Heart left ventricle (tissue), 16 donors: Measurements from ENCODE around the gene ZFP92. TPM values are rescaled to one million over a fixed set of nuclear protein-coding genes. Genes with fewer than 3 reads are reported as not detected.

ENCODE experiments used
- ATAC-seq, 4 donors: fragments of 200-7000 bp; cut with Tn5 transposase; one replicate each; pipeline ENCODE4 v1.9.1; 2020 to 2022; ENCODE audit warnings: moderate library complexity in 4 of 4, mild to moderate bottlenecking in 3 of 4, moderate number of reproducible peaks in 1 of 4
- DNase-seq, 5 donors: peaks; one replicate each; pipeline ENCODE4 v3.0.0-alpha.2; 2020
- H3K27ac ChIP-seq, 12 donors: fragments of 200-600 bp; sonication (generic) in 4 of 12; one replicate each; pipeline versions ENCODE4 v1.5.0 to v1.8.0; 2016 to 2022; ENCODE audit warnings: mild to moderate bottlenecking in 2 of 12
- H3K27me3 ChIP-seq, 9 donors: fragments of 200-600 bp; sonication (generic) in 2 of 9; one replicate each; pipeline versions ENCODE4 v1.5.1 to v1.8.0; 2016 to 2022; ENCODE audit warnings: mild to moderate bottlenecking in 3 of 9
- H3K36me3 ChIP-seq, 9 donors: fragments of 200-600 bp; sonication (generic) in 2 of 9; one replicate each; pipeline versions ENCODE4 v1.5.0 to v1.8.0; 2018 to 2022; ENCODE audit warnings: mild to moderate bottlenecking in 2 of 9
- H3K4me1 ChIP-seq, 12 donors: fragments of 200-600 bp; sonication (generic) in 4 of 12; one replicate each; pipeline versions ENCODE4 v1.5.0 to v1.8.0; 2016 to 2022; ENCODE audit warnings: mild to moderate bottlenecking in 3 of 12
- H3K4me3 ChIP-seq, 12 donors: fragments of 200-600 bp; sonication (generic) in 4 of 12; one replicate each; pipeline versions ENCODE4 v1.5.0 to v1.8.0; 2017 to 2022; ENCODE audit warnings: mild to moderate bottlenecking in 9 of 12, moderate library complexity in 4 of 12
- H3K9me3 ChIP-seq, 12 donors: fragments of 200-600 bp; sonication (generic) in 4 of 12; one replicate each; pipeline versions ENCODE4 v1.5.0 to v1.8.0; 2016 to 2022; ENCODE audit warnings: mild to moderate bottlenecking in 1 of 12
- CTCF ChIP-seq, 12 donors: fragments of 200-600 bp; sonication (generic) in 4 of 12; IDR thresholded peaks; one replicate each; pipeline versions ENCODE4 v1.5.0 to v1.8.0; 2018 to 2022; ENCODE audit warnings: antibody characterized with exemption in 12 of 12, mild to moderate bottlenecking in 5 of 12
- POLR2A ChIP-seq, 2 donors: fragments of 450-650 bp; IDR thresholded peaks; one replicate each; pipeline ENCODE4 v1.6.1; 2017; ENCODE audit warnings: antibody characterized with exemption in 2 of 2, mild to moderate bottlenecking in 2 of 2, moderate library complexity in 2 of 2
- WGBS, 4 donors: extraction: QIAGEN DNeasy Blood & Tissue Kit in 2 of 4; methylation state at CpG; one replicate each; pipeline versions ENCODE4 v1.1.5 to v1.1.7; 2013 to 2018; 5-methylcytosine and 5-hydroxymethylcytosine counted together
- intact Hi-C, 10 donors: fragments of 100-400 bp; cut with DNase I; formaldehyde crosslinking; loops; one replicate each; pipeline versions ENCODE4 v1.11.1 to v1.14.2; 2022
- polyA plus RNA-seq, 2 donors: library from polyadenylated mRNA; stranded (reverse); fragments of 200-250 nt; gene quantifications; one replicate each; pipeline ENCODE4 v1.2.3, GENCODE V29; 2013
- total RNA-seq, 9 donors: library from RNA; depleted of rRNA in 2 of 9; stranded (reverse); fragments of >200 nt in 2 of 9; fragmentation: NEBNext Ultra II Directional in 3 of 9; extraction: Animal tissue kit (Norgen Biotek cat#: 25700) in 3 of 9; gene quantifications; one replicate each; pipeline versions ENCODE4 v1.1.0 to v1.2.4, GENCODE V29; 2016 to 2023
- donor health status: ischemic (EF 13 %, LVEDD 7.1; RV severe dilation, severe dysfunction).
- donor health status: healthy with polysubstance abuse.
- donor health status: DM: no; HTN: yes; CAD: no.
- donor health status: DM: no; HTN: no; CAD: no.
- donor health status: ischemic (EF 25% LVEDD 6.9; RV normal size, moderate dysfunction).
- donor health status: ischemic (EF 25% LVEDD 5.7; RV mildly dilated, moderate dysfunction).
- donor health status: healthy.
- donor health status: DM: yes; HTN: yes; CAD: no.
- donor health status: ischemic (EF 35%, LVEDD 5.7; RV mildly dilated, moderate dysfunction).
- donor health status: nonischemic (EF 11% LVEDD 7.7; RV severe dilation, severe dysfunction).
- donor health status: DM: yes; HTN: yes; CAD: no.
- donor health status: PGD.
- donor health status: ischemic (EF 29% LVEDD 5.4; RV normal size, mild dysfunction).
- donor health status: nonischemic (EF 23%, LVEDD 6.1; RV moderate dilation, normal function).

ZFP92 gene
- total and polyA plus RNA-seq, 11 donors: 0.22 to 1.5 (median 0.55) TPM

- Histone ChIP-seq H3K4me1 (no peaks in the 10 kb centered on the region), H3K27ac (no peak overlapping the region), H3K36me3 (peaks cover 0 to 3% (median 0%) of the 10 kb centered on the region in 9 donors), H3K27me3 (peaks cover 0 to 4% (median 0%) of the 10 kb centered on the region in 9 donors), H3K4me3 (no peak overlapping the region), H3K9me3 (no peaks in the 10 kb centered on the region)
- no peak for DNase-seq
- intact Hi-C loops: loop anchor here in 1 of 10 donors (10.0 kb wide), 1 partner anchor 410 kb away; no protein-coding TSS in a partner anchor
- no peak for ATAC-seq
- 91 to 92% (median 91%) methylated on average over 30 to 37 of the region's 37 CpGs for WGBS, 4 donors
- TF ChIP-seq POLR2A (IDR thresholded peaks at IDR 0.05) (no peak), CTCF (IDR thresholded peaks at IDR 0.05) (no peak)
Observed at GRCh38 chrX:153444333-153445011, 33.2 kb downstream of the ZFP92 start.

GRCh38 chrX:153445106-153445855 is 34.0 kb downstream of the ZFP92 start:
- H3K36me3 ChIP-seq: peaks cover 0 to 4% (median 0%) of the 10 kb centered on the region in 9 donors
- WGBS, 4 donors: 90 to 97% (median 94%) methylated on average over 15 to 35 of the region's 35 CpGs
- H3K27ac ChIP-seq: no peak overlapping the region
- intact Hi-C loops: loop anchor here in 1 of 10 donors (10.0 kb wide), 1 partner anchor 410 kb away; no protein-coding TSS in a partner anchor
- H3K9me3 ChIP-seq: no peaks in the 10 kb centered on the region
- no peak overlapping the region for H3K4me3 ChIP-seq
- DNase-seq: no peak
- no peaks in the 10 kb centered on the region for H3K4me1 ChIP-seq
- H3K27me3 ChIP-seq: peaks cover 0 to 4% (median 0%) of the 10 kb centered on the region in 9 donors
- TF ChIP-seq POLR2A (IDR thresholded peaks at IDR 0.05) (no peak), CTCF (IDR thresholded peaks at IDR 0.05) (no peak)
- ATAC-seq: no peak

- WGBS, 4 donors: 85 to 92% (median 86%) methylated on average over 25 to 30 of the region's 30 CpGs
- no peaks in the 10 kb centered on the region for H3K4me1 ChIP-seq
- TF ChIP-seq POLR2A (IDR thresholded peaks at IDR 0.05) (no peak), CTCF (IDR thresholded peaks at IDR 0.05) (no peak)
- intact Hi-C loops: loop anchor here in 1 of 10 donors (10.0 kb wide), 1 partner anchor 411 kb away; no protein-coding TSS in a partner anchor
- no peak within 1 kb of the TSS for H3K27ac ChIP-seq
- no peak for ATAC-seq
- H3K36me3 ChIP-seq: peaks cover 0 to 7% (median 0%) of the 10 kb centered on the region in 9 donors
- H3K4me3 ChIP-seq: no peak within 1 kb of the TSS
- peaks cover 0 to 4% (median 0%) of the 10 kb centered on the region in 9 donors for H3K27me3 ChIP-seq
- H3K9me3 ChIP-seq: no peaks in the 10 kb centered on the region
- DNase-seq: no peak
Observed at GRCh38 chrX:153445856-153446635, 34.8 kb downstream of the ZFP92 start, which contains the start of gene TREX2. TREX2 (minus strand) TSS chrX:153446056; CDS start chrX:153445430, 626 bp downstream.
